GM12874 (cell line): ENCODE data around the gene NT5C1B.

Source experiments
- CTCF ChIP-seq: IDR thresholded peaks from 2 replicates; pipeline ENCODE4 v1.5.1; 2011; ENCODE audit warnings: low read depth, mild to moderate bottlenecking, control low read depth, low read length, moderate library complexity; ENCODE audit not compliant: insufficient read depth

The NT5C1B gene

GRCh38 chr2:18514526-18515461, 74.6 kb downstream of the NT5C1B start:
- no peak for TF ChIP-seq CTCF
